ENCODE data around the gene CCDC157. TPM values are rescaled to one million over a fixed set of nuclear protein-coding genes. Genes with fewer than 3 reads are reported as not detected.

The CCDC157 gene
- total and polyA plus RNA-seq, 9 of the 15 experiments (the other 6 are each of a cell fraction or from before 2014, with no cell fraction given) = 0.04 to 1.3 (median 0.68) TPM

DNA sequence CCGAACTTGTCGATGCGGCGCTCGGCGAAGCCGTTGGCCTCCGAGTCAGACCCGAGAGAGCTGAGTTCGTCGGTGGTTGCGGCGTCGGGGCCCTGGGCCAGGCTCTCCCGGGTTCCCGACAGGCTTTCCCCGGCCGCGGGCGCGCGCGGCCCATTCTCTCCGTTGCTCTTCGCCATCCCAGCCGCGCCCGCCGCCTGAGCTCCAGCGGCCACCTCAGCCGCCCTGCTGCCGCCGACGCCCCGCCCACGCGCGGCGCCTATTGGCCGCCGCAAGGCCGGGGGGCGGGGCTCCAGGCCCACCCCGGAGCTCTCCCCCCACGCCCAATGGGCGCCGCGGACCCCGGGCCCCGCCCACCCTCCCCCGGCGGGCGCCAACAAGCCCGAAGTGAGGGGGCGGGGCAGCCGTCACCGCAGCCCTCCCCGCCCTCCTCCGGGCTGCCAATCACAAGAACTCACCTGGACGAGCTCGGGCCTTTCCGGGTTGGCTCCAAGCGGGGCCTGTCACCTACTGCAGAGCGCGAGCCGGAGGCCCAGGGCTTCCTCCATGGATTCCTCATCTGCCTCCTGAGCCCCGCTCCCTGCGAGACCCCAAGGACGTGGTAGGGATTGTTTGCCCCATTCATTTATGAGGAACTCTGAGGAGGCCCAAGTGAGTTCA, 30.0 kb upstream of the CCDC157 start, which contains the start of gene TBC1D10A (continued):
- TF ChIP-seq, protein P1, sequence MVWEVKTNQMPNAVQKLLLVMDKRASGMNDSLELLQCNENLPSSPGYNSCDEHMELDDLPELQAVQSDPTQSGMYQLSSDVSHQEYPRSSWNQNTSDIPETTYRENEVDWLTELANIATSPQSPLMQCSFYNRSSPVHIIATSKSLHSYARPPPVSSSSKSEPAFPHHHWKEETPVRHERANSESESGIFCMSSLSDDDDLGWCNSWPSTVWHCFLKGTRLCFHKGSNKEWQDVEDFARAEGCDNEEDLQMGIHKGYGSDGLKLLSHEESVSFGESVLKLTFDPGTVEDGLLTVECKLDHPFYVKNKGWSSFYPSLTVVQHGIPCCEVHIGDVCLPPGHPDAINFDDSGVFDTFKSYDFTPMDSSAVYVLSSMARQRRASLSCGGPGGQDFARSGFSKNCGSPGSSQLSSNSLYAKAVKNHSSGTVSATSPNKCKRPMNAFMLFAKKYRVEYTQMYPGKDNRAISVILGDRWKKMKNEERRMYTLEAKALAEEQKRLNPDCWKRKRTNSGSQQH (CRISPR knock-in tag; IDR thresholded peaks at IDR 0.05) = no peak
- TF ChIP-seq, protein P2, sequence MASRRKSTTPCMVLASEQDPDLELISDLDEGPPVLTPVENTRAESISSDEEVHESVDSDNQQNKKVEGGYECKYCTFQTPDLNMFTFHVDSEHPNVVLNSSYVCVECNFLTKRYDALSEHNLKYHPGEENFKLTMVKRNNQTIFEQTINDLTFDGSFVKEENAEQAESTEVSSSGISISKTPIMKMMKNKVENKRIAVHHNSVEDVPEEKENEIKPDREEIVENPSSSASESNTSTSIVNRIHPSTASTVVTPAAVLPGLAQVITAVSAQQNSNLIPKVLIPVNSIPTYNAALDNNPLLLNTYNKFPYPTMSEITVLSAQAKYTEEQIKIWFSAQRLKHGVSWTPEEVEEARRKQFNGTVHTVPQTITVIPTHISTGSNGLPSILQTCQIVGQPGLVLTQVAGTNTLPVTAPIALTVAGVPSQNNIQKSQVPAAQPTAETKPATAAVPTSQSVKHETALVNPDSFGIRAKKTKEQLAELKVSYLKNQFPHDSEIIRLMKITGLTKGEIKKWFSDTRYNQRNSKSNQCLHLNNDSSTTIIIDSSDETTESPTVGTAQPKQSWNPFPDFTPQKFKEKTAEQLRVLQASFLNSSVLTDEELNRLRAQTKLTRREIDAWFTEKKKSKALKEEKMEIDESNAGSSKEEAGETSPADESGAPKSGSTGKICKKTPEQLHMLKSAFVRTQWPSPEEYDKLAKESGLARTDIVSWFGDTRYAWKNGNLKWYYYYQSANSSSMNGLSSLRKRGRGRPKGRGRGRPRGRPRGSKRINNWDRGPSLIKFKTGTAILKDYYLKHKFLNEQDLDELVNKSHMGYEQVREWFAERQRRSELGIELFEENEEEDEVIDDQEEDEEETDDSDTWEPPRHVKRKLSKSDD (conservative IDR thresholded peaks at IDR 0.05; ENCODE audit: low read length) = no peak
- no peak for TF ChIP-seq HLTF (IDR thresholded peaks at IDR 0.05)
- no peak for TF ChIP-seq ETS2 (tag; IDR thresholded peaks at IDR 0.05; ENCODE audit: borderline replicate concordance, poor library complexity, severe bottlenecking)
- TF ChIP-seq, protein P3, sequence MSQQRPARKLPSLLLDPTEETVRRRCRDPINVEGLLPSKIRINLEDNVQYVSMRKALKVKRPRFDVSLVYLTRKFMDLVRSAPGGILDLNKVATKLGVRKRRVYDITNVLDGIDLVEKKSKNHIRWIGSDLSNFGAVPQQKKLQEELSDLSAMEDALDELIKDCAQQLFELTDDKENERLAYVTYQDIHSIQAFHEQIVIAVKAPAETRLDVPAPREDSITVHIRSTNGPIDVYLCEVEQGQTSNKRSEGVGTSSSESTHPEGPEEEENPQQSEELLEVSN (IDR thresholded peaks at IDR 0.05; ENCODE audit: borderline replicate concordance in 1 of 2, extremely low read depth in 1 of 2, insufficient read depth in 1 of 2, insufficient read length in 1 of 2, low read depth in 1 of 2, low read length in 1 of 2, poor library complexity in 1 of 2, severe bottlenecking in 1 of 2) = peak in 1 of 2 experiments; percentile 64
- TF ChIP-seq ZKSCAN1 (IDR thresholded peaks at IDR 0.05; ENCODE audit: low read depth, low read length) = no peak
- TF ChIP-seq ZNF24 (IDR thresholded peaks at IDR 0.05) = no peak
- peak; percentile 81 for TF ChIP-seq PBX2 (CRISPR knock-in tag; IDR thresholded peaks at IDR 0.05; ENCODE audit: low read depth)
- peak; percentile 69 for TF ChIP-seq PBX2 (tag; conservative IDR thresholded peaks at IDR 0.05; ENCODE audit: low read depth)
- no peak for TF ChIP-seq CHD1 (IDR thresholded peaks at IDR 0.05; ENCODE audit: low read length)
- TF ChIP-seq HMGXB4 (CRISPR knock-in tag; IDR thresholded peaks at IDR 0.05) = no peak
- peak; percentile 75 for TF ChIP-seq PHF20 (IDR thresholded peaks at IDR 0.05; ENCODE audit: partially characterized antibody)
- no peak for TF ChIP-seq ID3 (CRISPR knock-in tag; IDR thresholded peaks at IDR 0.05)
- no peak for TF ChIP-seq ID3 (tag; IDR thresholded peaks at IDR 0.05)
- no peak for TF ChIP-seq ZNF143 (CRISPR knock-in tag; IDR thresholded peaks at IDR 0.05)
- TF ChIP-seq BCL6 (CRISPR knock-in tag; IDR thresholded peaks at IDR 0.05) = no peak
- TF ChIP-seq NFIC (IDR thresholded peaks at IDR 0.05) = no peak
